Stimulated activated CD4-positive, alpha-beta T cell treated with anti-CD3 and anti-CD28 coated beads, Interleukin-4, amount 100 ng/mL, for 48 hours (primary cell): Measurements from ENCODE around the gene TBC1D2B.
"Not testable (repeated sequence)": the region's sequence is repeated elsewhere in the genome, so short reads cannot be mapped to it uniquely, and the experiment has no call there.

Experiments used
- DNase-seq, 2 donors: peaks; one replicate each; pipeline ENCODE4 v3.0.0-alpha.2; 2020; ENCODE audit warnings: low read depth in 2 of 2

The TBC1D2B gene

GRCh38 chr15:77988347-77989295 is 88.9 kb downstream of the TBC1D2B start:
- no peak for DNase-seq

GRCh38 chr15:77987765-77988136 is 89.8 kb downstream of the TBC1D2B start:
- DNase-seq = not testable (repeated sequence)

GRCh38 chr15:77986891-77987764 is 90.4 kb downstream of the TBC1D2B start:
- DNase-seq = no peak

GRCh38 chr15:77985931-77986480 is 91.5 kb downstream of the TBC1D2B start:
- DNase-seq = no peak

GRCh38 chr15:77985031-77985930 is 92.2 kb downstream of the TBC1D2B start:
- no peak for DNase-seq

GRCh38 chr15:77984446-77984861 is 93.1 kb downstream of the TBC1D2B start:
- no peak for DNase-seq

GRCh38 chr15:77983708-77984445 is 93.6 kb downstream of the TBC1D2B start:
- no peak for DNase-seq

- no peak for DNase-seq
Measured at GRCh38 chr15:77983091-77983707, 94.3 kb downstream of the TBC1D2B start.

- DNase-seq = no peak
Measured at GRCh38 chr15:77982127-77982490, 95.4 kb downstream of the TBC1D2B start.

- no peak for DNase-seq
Measured at GRCh38 chr15:77981281-77982126, 96.0 kb downstream of the TBC1D2B start.

GRCh38 chr15:77980674-77981073 is 96.8 kb downstream of the TBC1D2B start:
- DNase-seq = not testable (repeated sequence)

GRCh38 chr15:77980098-77980497 is 97.4 kb downstream of the TBC1D2B start:
- no peak for DNase-seq

GRCh38 chr15:77979157-77979556 is 98.4 kb downstream of the TBC1D2B start:
- not testable (repeated sequence) for DNase-seq

GRCh38 chr15:77978759-77979145 is 98.8 kb downstream of the TBC1D2B start:
- DNase-seq = not testable (repeated sequence)

- not testable (repeated sequence) for DNase-seq
Measured at GRCh38 chr15:77977903-77978758, 99.4 kb downstream of the TBC1D2B start.

- not testable (repeated sequence) for DNase-seq
Measured at GRCh38 chr15:77976760-77977525, 100.6 kb downstream of the TBC1D2B start.

- not testable (repeated sequence) for DNase-seq
Measured at GRCh38 chr15:77976095-77976450, 101.4 kb downstream of the TBC1D2B start.
